Measurements from ENCODE around the gene OR56B4.

Gene OR56B4

GRCh38 chr11:6152126-6152525, 44.6 kb downstream of the OR56B4 start:
- DNase-seq = no peak

GRCh38 chr11:6156628-6157359, 49.3 kb downstream of the OR56B4 start:
- DNase-seq = no peak
